K562 (cell line): ENCODE data around the gene FAM131C. TPM values are rescaled to one million over a fixed set of nuclear protein-coding genes. Genes with fewer than 3 reads are reported as not detected.
A peak's percentile ranks its signal among the peaks of the same experiment; 100 is the strongest.

Source experiments
- ATAC-seq: fragments of 200-7000 bp; cut with Tn5 transposase; 3 replicates; pipeline ENCODE4 v1.9.1; 2020; ENCODE audit warnings: moderate library complexity
- BruUV-seq: library from RNA; stranded (reverse); fragments of 400-500 nt; replicated peaks from 2 replicates; lab custom pipeline; 2021; lab: Mats Ljungman, UMichigan
- CTCF ChIA-PET: fragments of 300-600 bp; formaldehyde crosslinking; extraction: SDS; loops from one replicate; lab custom pipeline; 2021; ENCODE audit warnings: low intra/inter-chr PET ratio; lab: Yijun Ruan, JAX
- POLR2A ChIA-PET: fragments of 300-600, 350-650 bp; sonication (Branson Sonifier 250); formaldehyde crosslinking; extraction: SDS; loops from one replicate; lab custom pipeline; 2021; ENCODE audit warnings: antibody characterized with exemption, inconsistent platforms; lab: Yijun Ruan, JAX
- DNase-seq, 4 experiments: peaks; one replicate each; pipeline versions ENCODE4 v3.0.0 to v3.0.0-alpha.2; 2011 to 2018; ENCODE audit warnings: low spot score in 3 of 4, mixed read lengths in 3 of 4; ENCODE audit errors: extremely low read depth in 1 of 4
- FAIRE-seq: peaks from 2 replicates; lab custom pipeline; 2011; peaks lifted over from hg19 to GRCh38; lab: Jason Lieb, UNC
- H2AFZ ChIP-seq: 2 replicates; pipeline ENCODE4 v1.6.0; 2011; ENCODE audit warnings: low read depth, low read length, control low read depth, inconsistent platforms
- H3K27ac ChIP-seq: fragments of 200-600 bp; 3 replicates; pipeline ENCODE4 v1.8.0; 2011; ENCODE audit warnings: low read depth, mild to moderate bottlenecking, control low read depth, inconsistent platforms, low read length, moderate library complexity, mixed read lengths; ENCODE audit errors: extremely low read depth
- H3K27me3 ChIP-seq, 2 experiments: fragments of 300-600 bp in 1 of 2; 2 replicates in 1 of 2; 3 replicates in 1 of 2; pipeline versions ENCODE4 v1.6.0 to v1.8.0; 2011; ENCODE audit warnings: inconsistent platforms in 2 of 2, low read length in 2 of 2, mild to moderate bottlenecking in 1 of 2, mixed read lengths in 1 of 2, moderate library complexity in 1 of 2; ENCODE audit not compliant: control insufficient read depth in 2 of 2, insufficient read depth in 2 of 2
- H3K36me3 ChIP-seq: fragments of 300-600 bp; 3 replicates; pipeline ENCODE4 v1.8.0; 2011; ENCODE audit warnings: mild to moderate bottlenecking, low read length, inconsistent platforms; ENCODE audit not compliant: control insufficient read depth, insufficient read depth
- H3K4me1 ChIP-seq, 2 experiments: fragments of 200-600 bp in 1 of 2; replicated peaks in 1 of 2; 2 replicates in 1 of 2; 3 replicates in 1 of 2; pipeline versions ENCODE4 v1.5.1 to v1.8.0; 2011; ENCODE audit warnings: inconsistent platforms in 2 of 2, low read length in 2 of 2, mild to moderate bottlenecking in 1 of 2, mixed read lengths in 1 of 2, moderate library complexity in 1 of 2; ENCODE audit not compliant: control insufficient read depth in 2 of 2, insufficient read depth in 2 of 2
- H3K4me2 ChIP-seq: 2 replicates; pipeline ENCODE4 v1.6.1; 2011; ENCODE audit warnings: low read length, control low read depth, inconsistent platforms, mixed read lengths; ENCODE audit not compliant: insufficient read depth
- H3K4me3 ChIP-seq: fragments of 200-600 bp; sonication (generic), shearing (Covaris generic); 2 replicates; pipeline ENCODE4 v1.5.1; 2016; ENCODE audit warnings: control low read depth, inconsistent platforms
- H3K79me2 ChIP-seq: fragments of 200-600 bp; 3 replicates; pipeline ENCODE4 v1.8.0; 2011; ENCODE audit warnings: low read length, inconsistent platforms; ENCODE audit not compliant: control insufficient read depth, insufficient read depth
- H3K9ac ChIP-seq, 2 experiments: 2 replicates each; pipeline versions ENCODE4 v1.6.0 to v1.6.1; 2011; ENCODE audit warnings: low read depth in 2 of 2, low read length in 2 of 2, control low read depth in 1 of 2, inconsistent platforms in 1 of 2, mild to moderate bottlenecking in 1 of 2, mixed read lengths in 1 of 2; ENCODE audit not compliant: insufficient read depth in 1 of 2
- H3K9me1 ChIP-seq: one replicate; pipeline ENCODE4 v1.6.0; 2011; ENCODE audit warnings: inconsistent platforms, mild to moderate bottlenecking, low read length, moderate library complexity; ENCODE audit not compliant: control insufficient read depth, insufficient read depth
- H3K9me3 ChIP-seq: replicated peaks from 2 replicates; pipeline ENCODE4 v1.5.1; 2011; ENCODE audit warnings: low read depth, low read length, inconsistent platforms; ENCODE audit not compliant: control insufficient read depth, insufficient read depth
- H4K20me1 ChIP-seq: replicated peaks from 2 replicates; pipeline ENCODE4 v1.6.1; 2011; ENCODE audit warnings: low read length, inconsistent platforms, mixed read lengths; ENCODE audit not compliant: control insufficient read depth, insufficient read depth
- BCOR ChIP-seq: fragments of 450-650 bp; IDR thresholded peaks from 2 replicates; pipeline ENCODE4 v1.6.1; 2016
- KDM1A ChIP-seq, 2 experiments: fragments of 450-650 bp; IDR thresholded peaks; 2 replicates each; pipeline ENCODE4 v1.6.1; 2016; ENCODE audit warnings: mild to moderate bottlenecking in 2 of 2
- RBM25 ChIP-seq: fragments of 200-400 bp; formaldehyde crosslinking; IDR thresholded peaks from 2 replicates; pipeline ENCODE4 v1.6.1; 2018; ENCODE audit warnings: low read length, low read depth, moderate library complexity; ENCODE audit not compliant: severe bottlenecking
- USF1 ChIP-seq: sonication (generic); formaldehyde crosslinking; IDR thresholded peaks from 2 replicates; pipeline ENCODE4 v1.9.0; 2022; ENCODE audit warnings: mild to moderate bottlenecking, missing genetic modification reagents
- ZNF592 ChIP-seq: fragments of 450-650 bp; IDR thresholded peaks from 2 replicates; pipeline ENCODE4 v1.6.1; 2017; ENCODE audit warnings: antibody characterized with exemption, mild to moderate bottlenecking
- ZNF830 ChIP-seq: fragments of 250-450 bp; sonication (Bioruptor Pico); IDR thresholded peaks from 2 replicates; pipeline ENCODE4 v1.5.0; 2021; ENCODE audit warnings: mild to moderate bottlenecking
- WGBS: fragments of 100-300 bp; shearing (Covaris generic); methylation state at CpG from one replicate; pipeline ENCODE4 v1.1.6; 2016; ENCODE audit warnings: low coverage, mixed read lengths; ENCODE audit not compliant: insufficient coverage; ENCODE audit errors: missing lambda C conversion rate; 5-methylcytosine and 5-hydroxymethylcytosine counted together
- in situ Hi-C: fragments of 300-500 bp; cut with MboI; formaldehyde crosslinking; loops from 4 replicates; pipeline ENCODE4 v1.15.0; 2018; ENCODE audit warnings: inconsistent platforms, mixed read lengths
- intact Hi-C: fragments of 100-400 bp; cut with micrococcal nuclease; formaldehyde crosslinking; loops from 2 replicates; pipeline ENCODE4 v1.14.2; 2022
- polyA plus RNA-seq, 8 experiments: library from polyadenylated mRNA; depleted of rRNA in 4 of 8; stranded (reverse) in 5 of 8; unstranded in 3 of 8; fragments of >200 nt; fragmentation: Nextera tagmentation in 2 of 8; fragmentation: Illumina TruSeq in 1 of 8; extraction: Ambion mirVana in 2 of 8; extraction: Trizol in 1 of 8; gene quantifications; 2 replicates each; pipeline versions ENCODE4 v1.2.1 to v1.2.3, GENCODE V29; 2011 to 2014; ENCODE audit warnings: inconsistent platforms in 1 of 8, missing spikeins in 1 of 8
- total RNA-seq, 7 experiments: library from RNA; depleted of rRNA in 6 of 7; stranded (reverse); fragments of >200 nt in 6 of 7; fragmentation: Illumina TruSeq in 2 of 7; extraction: Trizol in 2 of 7; gene quantifications; 2 replicates each; pipeline versions ENCODE4 v1.2.1 to v1.2.3, GENCODE V29; 2011 to 2021; ENCODE audit warnings: low replicate concordance in 1 of 7

Gene FAM131C
- total and polyA plus RNA-seq, 9 of the 15 experiments (the other 6 are each of a cell fraction or from before 2014, with no cell fraction given) = 0.10 to 0.29 (median 0.16) TPM; not detected in 6

GRCh38 chr1:16122350-16122881, 49.0 kb upstream of the FAM131C start (continued):
- no peak for TF ChIP-seq ZNF592
- 0 out of 2 replicates have a peak, but pooled peaks have one; percentile 9 for TF ChIP-seq USF1 (CRISPR knock-in tag)

- H3K4me1 ChIP-seq = peaks cover 6 to 27% of the 10 kb centered on the region in 2 experiments; a peak in 4 of 5 replicates
- TF ChIP-seq ZNF830 (CRISPR knock-in tag) = no peak
- peak; percentile 51; the same call in 1 of the 2 replicates for TF ChIP-seq BCOR
- TF ChIP-seq KDM1A (IDR thresholded peaks at IDR 0.05) = peak; percentile 25 to 43; a peak in 1 of 4 replicates
- peak; percentile 79 for TF ChIP-seq RBM25
- no peaks in the 10 kb centered on the region for H4K20me1 ChIP-seq
- ChIA-PET POLR2A (interaction anchor here (0.8 to 1.4 kb wide), 3 partner anchors 9 to 24 kb away, joined by 3 to 5 read pairs (median 3); no protein-coding TSS in a partner anchor), CTCF (interaction anchor here (0.9 kb wide), 1 partner anchor 40 kb away, joined by 3 read pairs; no protein-coding TSS in a partner anchor)
- H3K27me3 ChIP-seq = no peaks in the 10 kb centered on the region
- H3K36me3 ChIP-seq = no peaks in the 10 kb centered on the region
- 54% methylated on average over 4 of the region's 4 CpGs for WGBS
- DNase-seq (no peak), ATAC-seq (no peak), FAIRE-seq (no peak)
- no peak overlapping the region for H3K27ac ChIP-seq
- H3K79me2 ChIP-seq = no peaks in the 10 kb centered on the region
- H3K9ac ChIP-seq = no peak overlapping the region
- intact Hi-C loops (no loop called here), in situ Hi-C loops (no loop called here)
- H3K4me2 ChIP-seq = no peak overlapping the region
- BruUV-seq = no TSS peak
- no peak overlapping the region for H3K4me3 ChIP-seq
- H2AFZ ChIP-seq = no peak overlapping the region
- no peaks in the 10 kb centered on the region for H3K9me3 ChIP-seq
- no peaks in the 10 kb centered on the region for H3K9me1 ChIP-seq
Observed at GRCh38 chr1:16120940-16121410, 47.5 kb upstream of the FAM131C start.
